OCI-LY3 (cell line): ENCODE measurements around the gene ADORA1.

Source experiments
- H2AFZ ChIP-seq: fragments of 200-600, 300-600 bp; shearing (Covaris generic); 2 replicates; pipeline ENCODE4 v1.6.0; 2014; ENCODE audit warnings: antibody characterized with exemption, low read depth, low read length
- H3K27ac ChIP-seq: fragments of 200-600, 300-600 bp; sonication (generic); 2 replicates; pipeline ENCODE4 v1.5.1; 2014; ENCODE audit warnings: mild to moderate bottlenecking, low read length, moderate library complexity, mixed read lengths
- H3K27me3 ChIP-seq: fragments of 200-600, 300-600 bp; sonication (generic); 2 replicates; pipeline ENCODE4 v1.6.1; 2014; ENCODE audit warnings: low read depth, low read length, mixed read lengths
- H3K36me3 ChIP-seq: fragments of 200-600, 300-600 bp; sonication (generic); replicated peaks from 2 replicates; pipeline ENCODE3; 2014; ENCODE audit warnings: low read depth, low read length, mixed read lengths
- H3K4me1 ChIP-seq: fragments of 300-600, 200-600 bp; sonication (generic); 2 replicates; pipeline ENCODE4 v1.6.1; 2014; ENCODE audit warnings: low read length, mixed read lengths
- H3K4me2 ChIP-seq: fragments of 200-600, 300-600 bp; sonication (generic); 2 replicates; pipeline ENCODE4 v1.6.1; 2014; ENCODE audit warnings: low read length, mixed read lengths
- H3K4me3 ChIP-seq: fragments of 300-600, 200-600 bp; sonication (generic); 2 replicates; pipeline ENCODE4 v1.5.1; 2014; ENCODE audit warnings: antibody characterized with exemption, mild to moderate bottlenecking, low read length, moderate library complexity
- H3K79me2 ChIP-seq: fragments of 300-600, 200-600 bp; shearing (Covaris generic); 2 replicates; pipeline ENCODE4 v1.6.1; 2014; ENCODE audit warnings: mild to moderate bottlenecking, low read length, mixed read lengths
- H3K9ac ChIP-seq: fragments of 300-600, 200-600 bp; shearing (Covaris generic); 2 replicates; pipeline ENCODE4 v1.6.0; 2014; ENCODE audit warnings: mild to moderate bottlenecking, low read length, moderate library complexity
- H3K9me3 ChIP-seq: fragments of 200-600, 300-600 bp; shearing (Covaris generic); 2 replicates; pipeline ENCODE4 v1.6.1; 2014; ENCODE audit warnings: low read length, mixed read lengths; ENCODE audit not compliant: insufficient read depth
- H4K20me1 ChIP-seq: fragments of 200-600, 300-600 bp; sonication (generic); 2 replicates; pipeline ENCODE4 v1.6.1; 2016; ENCODE audit warnings: low read length, mixed read lengths; ENCODE audit not compliant: insufficient read depth
- EZH2phosphoT487 ChIP-seq: fragments of 200-600 bp; shearing (Covaris generic); IDR thresholded peaks from 2 replicates; pipeline ENCODE4 v1.6.1; 2018; ENCODE audit warnings: antibody characterized with exemption, mixed run types, low read depth
- TF ChIP-seq, protein P1 (sequence below): fragments of 200-600, 300-600 bp; sonication (generic); IDR thresholded peaks from 2 replicates; pipeline ENCODE4 v1.5.1; 2014; ENCODE audit warnings: antibody characterized with exemption, low read length, low read depth

ADORA1 gene

DNA sequence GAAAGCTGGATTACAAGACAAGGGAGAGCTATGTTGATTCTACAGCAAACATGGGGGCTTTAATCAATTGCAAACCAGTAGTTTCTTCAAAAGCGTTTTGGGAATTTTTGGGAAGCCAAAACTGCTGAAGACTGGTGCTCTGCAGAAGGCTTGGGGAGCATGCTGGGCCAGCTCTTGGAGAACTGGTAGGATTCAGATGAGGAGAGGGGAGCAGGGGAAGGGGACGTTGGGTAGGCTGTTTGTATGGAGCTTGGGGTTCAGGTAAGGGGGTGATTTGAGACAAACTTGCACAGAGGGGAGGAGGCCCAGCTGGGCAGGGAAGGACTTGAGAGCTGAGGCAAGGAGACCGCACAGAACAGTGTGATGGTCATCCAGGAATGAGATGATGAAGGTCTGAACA is 39.1 kb upstream of the ADORA1 start:
- H3K4me3 ChIP-seq = no peak overlapping the region
- TF ChIP-seq, protein P1, sequence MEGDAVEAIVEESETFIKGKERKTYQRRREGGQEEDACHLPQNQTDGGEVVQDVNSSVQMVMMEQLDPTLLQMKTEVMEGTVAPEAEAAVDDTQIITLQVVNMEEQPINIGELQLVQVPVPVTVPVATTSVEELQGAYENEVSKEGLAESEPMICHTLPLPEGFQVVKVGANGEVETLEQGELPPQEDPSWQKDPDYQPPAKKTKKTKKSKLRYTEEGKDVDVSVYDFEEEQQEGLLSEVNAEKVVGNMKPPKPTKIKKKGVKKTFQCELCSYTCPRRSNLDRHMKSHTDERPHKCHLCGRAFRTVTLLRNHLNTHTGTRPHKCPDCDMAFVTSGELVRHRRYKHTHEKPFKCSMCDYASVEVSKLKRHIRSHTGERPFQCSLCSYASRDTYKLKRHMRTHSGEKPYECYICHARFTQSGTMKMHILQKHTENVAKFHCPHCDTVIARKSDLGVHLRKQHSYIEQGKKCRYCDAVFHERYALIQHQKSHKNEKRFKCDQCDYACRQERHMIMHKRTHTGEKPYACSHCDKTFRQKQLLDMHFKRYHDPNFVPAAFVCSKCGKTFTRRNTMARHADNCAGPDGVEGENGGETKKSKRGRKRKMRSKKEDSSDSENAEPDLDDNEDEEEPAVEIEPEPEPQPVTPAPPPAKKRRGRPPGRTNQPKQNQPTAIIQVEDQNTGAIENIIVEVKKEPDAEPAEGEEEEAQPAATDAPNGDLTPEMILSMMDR = no peak
- no peak for TF ChIP-seq EZH2phosphoT487
- H3K9me3 ChIP-seq = no peaks in the 10 kb centered on the region
- H3K79me2 ChIP-seq = no peaks in the 10 kb centered on the region
- H3K4me1 ChIP-seq = peaks cover 6% of the 10 kb centered on the region
- no peak overlapping the region for H3K27ac ChIP-seq
- H3K27me3 ChIP-seq = peaks cover 31% of the 10 kb centered on the region
- H2AFZ ChIP-seq = no peak overlapping the region
- H3K4me2 ChIP-seq = no peak overlapping the region
- H3K36me3 ChIP-seq = no peaks in the 10 kb centered on the region
- H3K9ac ChIP-seq = no peak overlapping the region
- H4K20me1 ChIP-seq = no peaks in the 10 kb centered on the region

DNA sequence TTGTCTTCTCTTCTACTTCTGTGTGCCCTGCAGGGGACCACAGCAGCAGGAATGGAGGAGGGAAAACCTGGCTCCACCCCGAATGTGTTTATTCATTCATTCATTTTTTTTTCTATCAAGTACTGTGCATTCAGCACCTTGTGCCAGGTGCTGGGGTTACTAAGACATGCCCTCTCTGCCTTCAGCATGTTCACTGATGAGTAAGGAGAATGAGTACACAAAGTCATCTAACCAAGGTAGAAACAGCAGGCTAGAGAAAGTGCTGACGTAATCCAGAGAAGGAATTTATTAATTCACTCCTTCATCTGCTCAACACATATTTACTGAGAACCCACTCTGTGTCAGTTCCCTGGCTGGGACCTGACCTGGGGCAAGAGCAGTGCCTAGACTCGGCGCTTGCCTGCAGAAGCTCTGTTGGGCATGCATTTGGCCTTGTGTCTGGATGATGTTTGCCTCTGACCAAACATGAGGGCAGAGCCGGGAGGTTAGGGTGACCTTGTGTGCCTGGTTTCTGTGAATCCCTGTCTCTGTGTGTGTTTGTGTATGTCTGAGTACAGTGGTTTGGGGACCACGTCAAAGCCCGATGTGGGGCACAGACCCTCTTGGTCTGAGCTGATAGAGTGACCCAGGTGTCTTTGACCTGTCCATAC is 38.4 kb upstream of the ADORA1 start:
- Histone ChIP-seq H3K79me2 (no peaks in the 10 kb centered on the region), H3K4me1 (peaks cover 6% of the 10 kb centered on the region), H3K4me2 (no peak overlapping the region), H3K27ac (no peak overlapping the region), H3K36me3 (no peaks in the 10 kb centered on the region), H3K9me3 (no peaks in the 10 kb centered on the region), H2AFZ (no peak overlapping the region), H3K4me3 (no peak overlapping the region), H3K9ac (no peak overlapping the region), H4K20me1 (no peaks in the 10 kb centered on the region), H3K27me3 (peaks cover 31% of the 10 kb centered on the region)
- TF ChIP-seq EZH2phosphoT487 = no peak
- TF ChIP-seq, protein P1 = no peak

- Histone ChIP-seq H3K4me1 (peaks cover 6% of the 10 kb centered on the region), H4K20me1 (no peaks in the 10 kb centered on the region), H3K9me3 (no peaks in the 10 kb centered on the region), H3K4me3 (no peak overlapping the region), H3K9ac (no peak overlapping the region), H3K79me2 (no peaks in the 10 kb centered on the region), H2AFZ (no peak overlapping the region), H3K36me3 (no peaks in the 10 kb centered on the region), H3K4me2 (no peak overlapping the region), H3K27me3 (peaks cover 32% of the 10 kb centered on the region), H3K27ac (no peak overlapping the region)
- TF ChIP-seq EZH2phosphoT487 = no peak
Observed at GRCh38 chr1:203089651-203090045, 37.9 kb upstream of the ADORA1 start.

DNA sequence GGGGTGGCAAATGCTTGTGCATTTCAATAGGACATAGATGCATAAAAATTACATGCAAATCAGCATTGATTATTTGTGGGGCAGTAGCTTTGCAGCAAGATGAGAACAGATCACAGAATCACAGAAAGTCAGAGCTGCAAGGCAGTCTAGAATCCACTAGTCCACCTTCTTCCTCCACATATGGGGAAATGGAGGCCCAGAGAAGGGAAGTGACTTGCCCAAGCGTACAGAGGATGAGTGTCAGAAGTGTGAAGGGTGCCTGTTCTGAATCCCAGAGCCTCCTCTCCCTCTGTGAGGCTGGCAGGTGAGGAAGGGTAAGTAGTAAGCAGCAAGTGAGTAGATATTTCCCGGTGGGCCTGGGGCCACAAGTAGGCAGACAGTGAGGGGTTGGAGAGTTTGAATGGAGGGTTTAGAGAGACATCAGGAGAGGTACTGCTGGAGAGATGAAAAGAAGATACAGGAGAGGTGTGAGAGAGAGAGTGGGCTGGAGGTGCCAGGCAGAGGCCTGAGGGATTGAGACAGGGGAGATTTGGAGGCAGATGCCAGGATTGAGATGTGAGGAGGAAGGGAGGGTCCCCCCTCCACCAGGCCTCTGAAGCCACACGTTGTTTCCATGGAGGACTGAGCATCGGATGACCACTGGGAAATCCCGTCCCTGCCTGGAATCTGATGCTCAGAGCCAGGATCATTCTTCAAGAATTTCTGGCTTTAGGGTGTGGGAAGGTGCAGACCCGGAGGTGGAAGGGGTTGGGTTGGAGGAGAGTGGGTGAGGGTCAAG is 36.9 kb upstream of the ADORA1 start:
- Histone ChIP-seq H4K20me1 (no peaks in the 10 kb centered on the region), H2AFZ (no peak overlapping the region), H3K4me3 (no peak overlapping the region), H3K27me3 (peaks cover 41% of the 10 kb centered on the region), H3K27ac (no peak overlapping the region), H3K36me3 (no peaks in the 10 kb centered on the region), H3K4me1 (peaks cover 6% of the 10 kb centered on the region), H3K4me2 (no peak overlapping the region), H3K9me3 (peaks cover 8% of the 10 kb centered on the region), H3K79me2 (no peaks in the 10 kb centered on the region), H3K9ac (no peak overlapping the region)
- TF ChIP-seq, protein P1 = no peak
- no peak for TF ChIP-seq EZH2phosphoT487
